Neural progenitor cell (in vitro differentiated cells): ENCODE data around the gene DUOXA2. TPM values are rescaled to one million over a fixed set of nuclear protein-coding genes. Genes with fewer than 3 reads are reported as not detected.

Source experiments
- DNase-seq: peaks from one replicate; pipeline ENCODE4 v3.0.0-alpha.2; 2016; ENCODE audit warnings: low spot score
- H2AFZ ChIP-seq: fragments of 200-600 bp; sonication (generic); replicated peaks from 2 replicates; pipeline ENCODE4 v1.6.1; 2016; ENCODE audit warnings: antibody characterized with exemption
- H3F3A ChIP-seq: fragments of 200-600 bp; sonication (generic); 2 replicates; pipeline ENCODE4 v1.6.1; 2016; ENCODE audit warnings: antibody characterized with exemption, low read depth
- H3K27ac ChIP-seq: fragments of 200-600 bp; sonication (generic); 2 replicates; pipeline ENCODE4 v1.5.1; 2016; ENCODE audit warnings: mild to moderate bottlenecking
- H3K27me3 ChIP-seq: fragments of 200-600 bp; sonication (generic); 2 replicates; pipeline ENCODE4 v1.6.1; 2016; ENCODE audit warnings: mild to moderate bottlenecking, moderate library complexity
- H3K36me3 ChIP-seq: fragments of 200-600 bp; sonication (generic); 2 replicates; pipeline ENCODE4 v1.5.1; 2016
- H3K4me1 ChIP-seq: fragments of 200-600 bp; sonication (generic); 2 replicates; pipeline ENCODE4 v1.6.1; 2016; ENCODE audit warnings: mixed run types
- H3K4me2 ChIP-seq: fragments of 200-600 bp; sonication (generic); 2 replicates; pipeline ENCODE4 v1.6.1; 2016
- H3K4me3 ChIP-seq: fragments of 200-600 bp; sonication (generic); 2 replicates; pipeline ENCODE4 v1.5.1; 2016
- H3K79me2 ChIP-seq: fragments of 200-600 bp; sonication (generic); 2 replicates; pipeline ENCODE4 v1.6.1; 2016; ENCODE audit warnings: low read depth
- H3K9ac ChIP-seq: fragments of 200-600 bp; sonication (generic); 2 replicates; pipeline ENCODE4 v1.6.1; 2016
- H3K9me3 ChIP-seq: fragments of 200-600 bp; sonication (generic); 2 replicates; pipeline ENCODE4 v1.5.1; 2016; ENCODE audit warnings: low read depth
- H4K20me1 ChIP-seq: fragments of 200-600 bp; sonication (generic); 2 replicates; pipeline ENCODE4 v1.6.1; 2016; ENCODE audit warnings: low read depth
- H3K27ac Mint-ChIP-seq: 3 replicates; pipeline ENCODE4 v1.8.0; 2021; ENCODE audit warnings: mixed read lengths
- H3K27me3 Mint-ChIP-seq: 2 replicates; pipeline ENCODE4 v1.8.0; 2022; ENCODE audit warnings: low read depth, mild to moderate bottlenecking, inconsistent platforms, moderate library complexity, mixed read lengths; ENCODE audit not compliant: insufficient read depth
- H3K36me3 Mint-ChIP-seq: 3 replicates; pipeline ENCODE4 v1.8.0; 2021; ENCODE audit warnings: mixed read lengths
- H3K4me1 Mint-ChIP-seq: 3 replicates; pipeline ENCODE4 v1.8.0; 2021; ENCODE audit warnings: mixed read lengths
- H3K4me3 Mint-ChIP-seq: 3 replicates; pipeline ENCODE4 v1.8.0; 2021; ENCODE audit warnings: mild to moderate bottlenecking, moderate library complexity, mixed read lengths
- H3K9me3 Mint-ChIP-seq: 3 replicates; pipeline ENCODE4 v1.8.0; 2020; ENCODE audit warnings: mixed read lengths
- CTCF ChIP-seq: fragments of 200-600 bp; sonication (generic); IDR thresholded peaks from 2 replicates; pipeline ENCODE4 v1.5.1; 2017; ENCODE audit warnings: antibody characterized with exemption, mild to moderate bottlenecking
- EZH2 ChIP-seq: fragments of 200-600 bp; sonication (generic); IDR thresholded peaks from 2 replicates; pipeline ENCODE4 v1.6.1; 2017; ENCODE audit warnings: antibody characterized with exemption, mild to moderate bottlenecking, moderate library complexity
- EZH2phosphoT487 ChIP-seq: fragments of 200-600 bp; sonication (generic); IDR thresholded peaks from 2 replicates; pipeline ENCODE4 v1.6.1; 2017; ENCODE audit warnings: antibody characterized with exemption
- total RNA-seq: library from RNA; depleted of rRNA; stranded (reverse); fragments of >200 nt; gene quantifications from 2 replicates; pipeline ENCODE4 v1.2.3, GENCODE V29; 2015; ENCODE audit warnings: low replicate concordance

Gene DUOXA2
- total RNA-seq, 1 donor from 2014 or later = not detected

DNA sequence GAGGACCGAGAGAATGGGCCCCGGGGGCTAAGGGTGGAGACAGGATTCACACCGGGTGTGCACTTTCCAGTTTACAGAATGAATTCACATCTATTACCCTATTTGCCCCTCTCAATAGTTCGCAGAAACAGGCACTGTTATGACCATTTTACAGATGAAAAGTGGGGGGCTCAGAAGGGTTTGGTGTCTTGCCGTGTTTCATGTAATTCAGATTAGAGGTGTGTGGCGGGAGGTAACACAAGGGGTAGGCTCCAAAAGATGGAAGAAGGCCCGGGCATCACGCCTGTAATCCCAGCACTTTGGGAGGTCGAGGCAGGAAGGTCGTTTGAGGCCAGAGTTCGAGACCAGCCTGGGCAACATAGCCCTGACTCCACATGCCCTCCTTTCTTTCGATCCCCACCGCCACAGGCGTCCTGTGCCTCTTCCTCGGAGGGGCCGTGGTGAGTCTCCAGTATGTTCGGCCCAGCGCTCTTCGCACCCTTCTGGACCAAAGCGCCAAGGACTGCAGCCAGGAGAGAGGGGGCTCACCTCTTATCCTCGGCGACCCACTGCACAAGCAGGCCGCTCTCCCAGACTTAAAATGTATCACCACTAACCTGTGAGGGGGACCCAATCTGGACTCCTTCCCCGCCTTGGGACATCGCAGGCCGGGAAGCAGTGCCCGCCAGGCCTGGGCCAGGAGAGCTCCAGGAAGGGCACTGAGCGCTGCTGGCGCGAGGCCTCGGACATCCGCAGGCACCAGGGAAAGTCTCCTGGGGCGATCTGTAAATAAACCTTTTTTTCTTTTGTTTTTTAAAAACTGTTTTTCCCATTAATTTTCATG is 3.4 kb downstream of the DUOXA2 start:
- no peak for DNase-seq
- Mint-ChIP-seq H3K27me3 (peaks cover 58% of the 10 kb centered on the region), H3K9me3 (peaks cover 2% of the 10 kb centered on the region), H3K36me3 (no peaks in the 10 kb centered on the region), H3K4me3 (peak overlapping the region; percentile 69), H3K4me1 (peaks cover 19% of the 10 kb centered on the region), H3K27ac (peak overlapping the region; percentile 13)
- no peak overlapping the region for H2AFZ ChIP-seq
- no peak overlapping the region for H3K27ac ChIP-seq
- H3K9me3 ChIP-seq = no peaks in the 10 kb centered on the region
- H3K27me3 ChIP-seq = peaks cover 97% of the 10 kb centered on the region
- no peaks in the 10 kb centered on the region for H3K36me3 ChIP-seq
- no peak overlapping the region for H3K9ac ChIP-seq
- peaks cover 20% of the 10 kb centered on the region for H4K20me1 ChIP-seq
- H3K4me2 ChIP-seq = peak overlapping the region; percentile 60
- H3K4me1 ChIP-seq = no peaks in the 10 kb centered on the region
- TF ChIP-seq CTCF (no peak), EZH2 (peak; percentile 13), EZH2phosphoT487 (peak; percentile 5)
- no peaks in the 10 kb centered on the region for H3K79me2 ChIP-seq
- peak overlapping the region; percentile 29 for H3K4me3 ChIP-seq
- no peaks in the 10 kb centered on the region for H3F3A ChIP-seq

DNA sequence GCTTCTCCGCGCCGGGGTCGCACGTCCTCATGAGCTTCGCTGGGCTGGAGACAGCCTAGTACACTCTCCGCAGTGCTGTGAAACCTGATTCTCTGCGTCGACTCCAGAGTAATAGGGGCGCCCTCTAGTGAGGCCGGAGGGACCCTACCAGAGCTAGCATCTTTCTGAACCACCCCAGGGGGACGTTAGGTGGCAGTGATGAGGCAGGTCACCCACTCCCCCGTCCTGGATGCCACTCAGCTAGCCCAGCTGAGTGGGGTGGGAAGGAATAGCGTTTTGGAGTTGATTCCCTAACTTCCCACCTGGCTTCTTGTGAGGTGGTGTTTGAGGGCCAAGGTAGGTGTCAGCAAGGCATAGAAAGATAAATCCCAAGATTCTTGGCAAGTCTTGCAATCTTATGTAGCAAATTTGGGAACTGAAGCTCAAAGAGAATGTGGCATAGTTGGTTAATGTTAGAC is 4.0 kb downstream of the DUOXA2 start:
- H3K9ac ChIP-seq = no peak overlapping the region
- no peaks in the 10 kb centered on the region for H3K9me3 ChIP-seq
- H3F3A ChIP-seq = no peaks in the 10 kb centered on the region
- H3K27ac ChIP-seq = no peak overlapping the region
- Mint-ChIP-seq H3K4me3 (peak overlapping the region; percentile 69), H3K4me1 (peaks cover 19% of the 10 kb centered on the region), H3K9me3 (peaks cover 2% of the 10 kb centered on the region), H3K36me3 (no peaks in the 10 kb centered on the region), H3K27me3 (peaks cover 52% of the 10 kb centered on the region), H3K27ac (peak overlapping the region; percentile 13)
- H3K27me3 ChIP-seq = peaks cover 97% of the 10 kb centered on the region
- no peak overlapping the region for H2AFZ ChIP-seq
- peaks cover 16% of the 10 kb centered on the region for H4K20me1 ChIP-seq
- TF ChIP-seq EZH2 = no peak
- TF ChIP-seq CTCF = peak; percentile 99
- H3K36me3 ChIP-seq = no peaks in the 10 kb centered on the region
- peak overlapping the region; percentile 60 for H3K4me2 ChIP-seq
- H3K4me3 ChIP-seq = peak overlapping the region; percentile 29
- H3K79me2 ChIP-seq = no peaks in the 10 kb centered on the region
- H3K4me1 ChIP-seq = no peaks in the 10 kb centered on the region
- DNase-seq = peak; percentile 95

- no peak for TF ChIP-seq CTCF
- TF ChIP-seq EZH2 = no peak
- TF ChIP-seq EZH2phosphoT487 = no peak
- H3K79me2 ChIP-seq = no peaks in the 10 kb centered on the region
- H3K36me3 Mint-ChIP-seq = no peaks in the 10 kb centered on the region
- H3K9me3 Mint-ChIP-seq = peaks cover 2% of the 10 kb centered on the region
- no peaks in the 10 kb centered on the region for H3F3A ChIP-seq
- H3K4me2 ChIP-seq = no peak overlapping the region
- no peak overlapping the region for H3K4me3 Mint-ChIP-seq
- DNase-seq = no peak
- no peaks in the 10 kb centered on the region for H3K36me3 ChIP-seq
- H4K20me1 ChIP-seq = peaks cover 8% of the 10 kb centered on the region
- H3K27me3 Mint-ChIP-seq = peaks cover 43% of the 10 kb centered on the region
- no peak overlapping the region for H2AFZ ChIP-seq
- no peaks in the 10 kb centered on the region for H3K4me1 ChIP-seq
- no peaks in the 10 kb centered on the region for H3K9me3 ChIP-seq
- H3K27me3 ChIP-seq = peaks cover 97% of the 10 kb centered on the region
- no peak overlapping the region for H3K27ac ChIP-seq
- no peak overlapping the region for H3K9ac ChIP-seq
- peaks cover 12% of the 10 kb centered on the region for H3K4me1 Mint-ChIP-seq
- no peak overlapping the region for H3K4me3 ChIP-seq
- H3K27ac Mint-ChIP-seq = no peak overlapping the region
Measured at GRCh38 chr15:45118996-45119395, 4.9 kb downstream of the DUOXA2 start.
